HG02970 (cell line): ENCODE measurements around the gene ITIH1.

Experiments
- ATAC-seq: cut with Tn5 transposase; IDR thresholded peaks from one replicate; pipeline ENCODE4 v1.9.1; 2021; ENCODE audit warnings: mild to moderate bottlenecking, moderate library complexity, moderate number of reproducible peaks; ENCODE audit not compliant: unreplicated experiment, low FRiP score

ITIH1 gene

GRCh38 chr3:52788890-52789745 lies 11.7 kb downstream of the ITIH1 start:
- no peak for ATAC-seq

- no peak for ATAC-seq
Observed at GRCh38 chr3:52789746-52790040, 12.3 kb downstream of the ITIH1 start.

- no peak for ATAC-seq
Observed at GRCh38 chr3:52790337-52790736, 12.9 kb downstream of the ITIH1 start.

GRCh38 chr3:52790741-52791140 lies 13.3 kb downstream of the ITIH1 start:
- ATAC-seq, result no peak

GRCh38 chr3:52791366-52791765 lies 14.0 kb downstream of the ITIH1 start:
- ATAC-seq, result no peak

- ATAC-seq, result no peak
Observed at GRCh38 chr3:52791928-52792327, 14.5 kb downstream of the ITIH1 start.

GRCh38 chr3:52792413-52792812 lies 15.0 kb downstream of the ITIH1 start:
- ATAC-seq, result no peak

GRCh38 chr3:52792961-52793695 lies 15.7 kb downstream of the ITIH1 start:
- no peak for ATAC-seq

GRCh38 chr3:52793702-52794611 lies 16.6 kb downstream of the ITIH1 start:
- no peak for ATAC-seq

- ATAC-seq, result no peak
Observed at GRCh38 chr3:52794612-52795099, 17.3 kb downstream of the ITIH1 start, which contains the start of gene ITIH3. Gene ITIH3 (plus strand): TSS chr3:52794796. CDS start chr3:52794804, 8 bp downstream.

GRCh38 chr3:52795298-52795900 lies 18.0 kb downstream of the ITIH1 start:
- ATAC-seq, result no peak

GRCh38 chr3:52796411-52796810 lies 19.0 kb downstream of the ITIH1 start:
- no peak for ATAC-seq

GRCh38 chr3:52798376-52798977 lies 21.1 kb downstream of the ITIH1 start:
- no peak for ATAC-seq

- ATAC-seq, result no peak
Observed at GRCh38 chr3:52798978-52799476, 21.6 kb downstream of the ITIH1 start.

GRCh38 chr3:52800079-52800478 lies 22.7 kb downstream of the ITIH1 start:
- ATAC-seq, result no peak

GRCh38 chr3:52801839-52802238 lies 24.4 kb downstream of the ITIH1 start:
- ATAC-seq, result no peak

GRCh38 chr3:52805270-52806039 lies 28.1 kb downstream of the ITIH1 start:
- no peak for ATAC-seq

- no peak for ATAC-seq
Observed at GRCh38 chr3:52809149-52809548, 31.8 kb downstream of the ITIH1 start.
